ENCODE measurements around the gene FSCN2. TPM values are rescaled to one million over a fixed set of nuclear protein-coding genes. Genes with fewer than 3 reads are reported as not detected.
A peak's percentile ranks its signal among the peaks of the same experiment; 100 is the strongest.

FSCN2 gene
- total RNA-seq, 1 experiment from 2014 or later, result 1.6 TPM

GRCh38 chr17:81518785-81519283 is 9.3 kb upstream of the FSCN2 start:
- H2AK5ac ChIP-seq (ENCODE audit: insufficient read length, low read length), result no peak overlapping the region
- peaks cover 7% of the 10 kb centered on the region; the same call in 1 of the 2 replicates for H3K79me2 ChIP-seq (ENCODE audit: insufficient read depth, low read length)
- H4K8ac ChIP-seq (replicated peaks; ENCODE audit: insufficient read length, low read depth, low read length), result no peak overlapping the region
- no peak overlapping the region for H4K5ac ChIP-seq (ENCODE audit: insufficient read length, low read depth, low read length)
- no peaks in the 10 kb centered on the region; the same call in 1 of the 2 replicates for H3K27me3 ChIP-seq (ENCODE audit: insufficient read depth, low read length)
- H2BK15ac ChIP-seq (ENCODE audit: low read depth, low read length), result no peak overlapping the region
- Mint-ChIP-seq H3K4me3 (peak overlapping the region; percentile 49 to 67; a peak in 4 of 5 replicates), H3K27ac (no peak overlapping the region), H3K36me3 (ENCODE audit: insufficient read depth in 1 of 3, low read depth in 3 of 3) (peaks cover 0 to 5% (median 0%) of the 10 kb centered on the region in 3 experiments; a peak in 1 of 7 replicates), H3K4me1 (peaks cover 21 to 31% of the 10 kb centered on the region in 2 experiments), H3K9me3 (no peaks in the 10 kb centered on the region), H3K27me3 (ENCODE audit: low read depth) (peaks cover 45% of the 10 kb centered on the region)
- H3K4ac ChIP-seq (ENCODE audit: low read depth, low read length), result no peak overlapping the region
- peaks cover 4% of the 10 kb centered on the region; the same call in 1 of the 2 replicates for H3K4me1 ChIP-seq (ENCODE audit: insufficient read depth, low read length)
- H2BK120ac ChIP-seq (ENCODE audit: low read depth, low read length, poor library complexity, severe bottlenecking), result no peak overlapping the region
- no CpG with 5 or more reads among the region's 47 CpGs for WGBS (ENCODE audit: extremely low coverage, insufficient read length, low lambda C conversion rate)
- H2BK5ac ChIP-seq (ENCODE audit: insufficient read length, low read length), result no peak overlapping the region
- H3K79me1 ChIP-seq (ENCODE audit: insufficient read depth, low read depth, low read length, poor library complexity, severe bottlenecking), result peaks cover 2% of the 10 kb centered on the region
- H3T11ph ChIP-seq (ENCODE audit: low read length), result no peak overlapping the region
- DNase-seq, result no peak
- H4K91ac ChIP-seq (ENCODE audit: insufficient read length, low read depth, low read length), result no peak overlapping the region
- H3K56ac ChIP-seq (ENCODE audit: insufficient read length, low read depth, low read length), result no peak overlapping the region
- H2AFZ ChIP-seq (ENCODE audit: low read length), result no peak overlapping the region
- no peak overlapping the region for H3K9ac ChIP-seq (ENCODE audit: extremely low read depth, insufficient read length, low read length)
- peak overlapping the region; percentile 4 for H3K18ac ChIP-seq (ENCODE audit: insufficient read length, low read depth, low read length)
- peak overlapping the region; percentile 35 for H3K4me2 ChIP-seq (ENCODE audit: insufficient read depth, insufficient read length, low read length)
- peaks cover 22% of the 10 kb centered on the region for H3K23me2 ChIP-seq (ENCODE audit: insufficient read length, low read depth, low read length, poor library complexity, severe bottlenecking)
- no peak overlapping the region for H2BK12ac ChIP-seq (ENCODE audit: insufficient read length, low read depth, low read length)
- H3K14ac ChIP-seq (ENCODE audit: insufficient read depth, low read length), result peak overlapping the region; percentile 14
- H3K9me3 ChIP-seq (ENCODE audit: control insufficient read depth, low read depth, low read length), result no peaks in the 10 kb centered on the region
- no peak overlapping the region for H3K27ac ChIP-seq (ENCODE audit: insufficient read length, low read depth, low read length)
- no peaks in the 10 kb centered on the region for H4K20me1 ChIP-seq (ENCODE audit: control insufficient read depth, insufficient read depth, insufficient read length)
- H3K23ac ChIP-seq (ENCODE audit: insufficient read length, low read depth, low read length), result no peak overlapping the region
- no peak for TF ChIP-seq CTCF (conservative IDR thresholded peaks at IDR 0.05)
- no peak overlapping the region for H2BK20ac ChIP-seq (ENCODE audit: low read depth, low read length, poor library complexity, severe bottlenecking)
